ENCODE results near the gene AOX1.
"Not testable (repeated sequence)": the region's sequence is repeated elsewhere in the genome, so short reads cannot be mapped to it uniquely, and the experiment has no call there.

Gene AOX1

GRCh38 chr2:200670313-200670712 lies 84.5 kb downstream of the AOX1 start:
- no peak for DNase-seq

DNA sequence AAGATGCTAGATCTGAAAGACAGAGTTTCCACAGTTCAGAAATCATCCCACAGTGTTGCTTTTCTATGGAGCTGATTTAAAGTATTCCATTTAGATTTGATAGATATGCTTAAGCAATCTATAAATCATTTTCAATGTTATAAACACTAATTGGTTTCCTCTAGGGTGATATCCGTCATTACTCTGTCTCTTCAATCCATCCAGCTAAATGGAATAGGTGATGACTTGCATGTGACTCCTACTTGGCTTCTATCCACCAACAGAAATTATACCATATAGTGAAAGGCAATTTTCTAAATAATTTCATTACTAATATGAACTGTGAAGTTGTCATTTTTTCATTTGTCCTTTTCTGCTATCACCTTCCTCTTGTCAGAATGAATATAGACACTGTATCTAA lies 84.9 kb downstream of the AOX1 start:
- no peak for DNase-seq

DNA sequence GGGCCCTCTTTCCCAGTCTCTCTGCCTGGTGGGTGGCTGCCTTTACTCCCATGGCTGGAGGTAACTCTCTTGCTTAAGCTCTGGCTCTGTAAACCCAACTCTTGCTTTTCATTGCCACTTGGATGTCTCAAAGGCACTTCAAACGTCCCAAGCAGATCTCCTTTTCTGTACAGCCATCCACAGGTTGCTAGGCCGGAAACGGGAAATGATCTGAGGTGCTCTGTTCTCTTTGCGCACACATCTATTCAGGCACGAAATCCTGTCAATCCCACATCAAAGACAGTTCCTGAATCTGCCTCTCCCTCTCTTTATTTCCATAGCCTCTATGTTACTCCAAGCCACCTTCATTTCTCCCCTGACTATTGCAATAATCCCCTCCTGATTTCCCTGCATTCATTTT lies 87.4 kb downstream of the AOX1 start:
- no peak for DNase-seq

- DNase-seq, result no peak
These were observed 89.0 kb downstream of the AOX1 start for GRCh38 chr2:200674837-200675236.

- no peak for DNase-seq
These were observed 91.4 kb downstream of the AOX1 start for GRCh38 chr2:200677171-200677570.

DNA sequence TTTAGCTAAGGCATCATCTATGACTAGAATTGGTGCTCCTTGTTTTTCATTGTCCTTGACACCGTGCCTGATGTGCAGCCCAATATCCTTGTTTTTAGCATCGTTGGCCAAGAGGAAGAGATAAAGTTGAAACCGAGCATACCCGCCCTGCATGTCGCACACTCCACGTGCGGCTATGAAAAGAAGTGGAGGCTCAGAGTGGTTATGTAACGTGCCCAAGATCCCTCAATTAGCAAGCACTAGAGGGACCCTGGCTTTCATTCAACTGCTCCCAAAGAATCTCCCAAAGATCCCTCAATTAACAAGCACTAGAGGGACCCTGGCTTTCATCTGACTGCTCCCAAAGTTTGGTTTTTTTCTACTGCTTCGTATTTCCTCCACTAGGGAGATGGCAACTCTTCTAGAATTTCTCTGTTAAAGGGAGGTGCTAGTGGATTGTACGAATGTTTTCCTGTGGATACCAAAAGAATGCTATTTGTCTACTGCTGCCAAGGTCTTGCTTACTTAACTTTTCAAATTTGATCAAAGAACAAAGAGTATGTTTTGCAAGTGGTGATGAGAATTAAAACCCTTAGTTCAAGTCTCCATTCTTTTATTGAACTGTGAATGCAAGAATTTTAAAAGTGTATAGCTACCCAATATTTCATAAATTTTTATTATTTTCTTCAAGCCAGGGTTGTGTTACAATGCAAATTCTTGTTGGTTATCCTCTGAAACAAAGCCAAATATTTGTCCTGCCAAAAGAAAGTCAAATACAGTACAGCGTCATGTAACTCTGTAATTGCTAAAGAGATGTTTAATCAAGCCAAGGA lies 92.1 kb downstream of the AOX1 start:
- DNase-seq, result no peak

DNA sequence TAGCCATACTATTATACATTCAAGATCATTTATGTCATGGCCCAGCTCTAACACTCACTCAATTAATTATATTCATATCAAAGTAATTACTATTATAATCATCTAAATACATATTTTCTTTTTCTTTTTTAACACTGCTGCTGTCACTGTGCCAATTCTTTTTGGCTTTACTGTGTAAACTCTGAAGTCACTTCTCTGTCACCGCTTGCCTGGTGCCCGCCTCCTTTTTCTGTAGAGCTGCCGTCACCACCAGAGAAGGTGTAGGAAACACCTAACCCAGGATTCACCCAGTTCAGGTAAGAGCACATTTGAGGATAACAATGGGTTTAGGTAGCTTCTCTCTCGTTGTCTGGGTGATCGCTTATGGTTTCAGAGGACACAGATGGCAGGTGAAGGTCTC lies 93.3 kb downstream of the AOX1 start:
- no peak for DNase-seq

- DNase-seq, result no peak
These were observed 93.7 kb downstream of the AOX1 start for GRCh38 chr2:200679535-200679934.

DNA sequence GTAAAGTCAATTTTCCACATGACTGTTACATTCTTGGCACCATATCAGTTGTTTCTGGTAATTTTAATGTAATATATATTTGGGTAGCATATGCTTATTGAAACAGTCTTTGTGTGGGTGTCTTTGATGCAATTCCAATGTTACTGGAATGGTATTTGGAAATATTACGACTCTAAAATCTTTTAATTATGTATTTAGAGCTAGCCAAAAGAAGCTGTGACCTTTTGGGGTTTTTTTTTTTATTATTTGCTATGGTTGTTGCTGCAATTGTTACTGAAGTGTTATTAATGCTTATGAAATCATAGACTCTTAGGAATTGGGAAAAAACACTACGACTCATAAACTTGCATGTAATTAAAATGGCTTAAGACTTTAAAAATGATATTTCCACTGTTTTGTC lies 95.9 kb downstream of the AOX1 start:
- no peak for DNase-seq

- DNase-seq, result not testable (repeated sequence)
These were observed 96.6 kb downstream of the AOX1 start for GRCh38 chr2:200682407-200682806.

DNA sequence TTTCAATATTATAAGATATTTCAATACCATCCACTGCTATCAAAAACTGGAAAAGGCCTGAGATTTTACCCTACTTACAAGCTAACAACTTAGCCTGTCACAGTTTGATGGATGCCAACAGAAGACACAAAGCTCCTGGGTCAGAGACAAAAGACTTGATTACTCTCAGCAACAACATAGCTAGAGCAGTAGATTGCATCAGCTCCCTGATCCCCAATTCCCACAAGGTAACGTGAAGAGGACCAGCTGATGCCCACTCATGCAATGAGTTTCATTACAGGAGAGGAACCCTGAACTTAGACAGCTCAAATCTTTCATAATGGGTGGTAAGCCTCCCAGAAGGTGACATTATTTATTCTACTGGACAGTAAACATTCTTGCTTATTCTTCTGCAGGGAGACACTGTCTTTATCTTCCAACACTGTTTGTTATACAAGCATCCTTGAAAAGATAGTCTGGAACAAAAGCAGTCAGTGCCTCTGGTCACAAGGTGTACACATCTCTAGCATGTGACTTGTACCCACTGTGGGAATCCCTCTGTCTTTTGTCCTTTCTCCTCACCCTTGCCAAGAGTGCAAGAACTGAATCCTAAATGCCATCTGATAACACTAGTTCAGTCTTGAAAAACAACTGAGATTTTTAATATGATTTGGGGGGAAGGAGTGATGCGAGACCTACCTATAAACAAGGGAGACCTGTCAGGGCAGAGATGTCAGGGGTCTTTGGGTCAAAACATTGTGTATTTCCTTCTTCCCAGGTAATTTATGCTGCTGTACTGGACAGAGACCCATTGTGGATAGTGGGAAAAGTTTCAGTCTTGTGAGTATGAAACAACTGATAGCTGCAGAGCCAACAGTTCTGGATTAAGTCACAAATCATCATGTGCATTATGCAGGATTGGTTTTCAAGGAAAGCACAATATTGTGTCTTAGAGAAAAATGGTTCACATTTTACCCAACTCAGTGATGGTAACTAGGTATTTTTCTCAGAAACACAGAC lies 102.4 kb downstream of the AOX1 start:
- DNase-seq, result no peak

DNA sequence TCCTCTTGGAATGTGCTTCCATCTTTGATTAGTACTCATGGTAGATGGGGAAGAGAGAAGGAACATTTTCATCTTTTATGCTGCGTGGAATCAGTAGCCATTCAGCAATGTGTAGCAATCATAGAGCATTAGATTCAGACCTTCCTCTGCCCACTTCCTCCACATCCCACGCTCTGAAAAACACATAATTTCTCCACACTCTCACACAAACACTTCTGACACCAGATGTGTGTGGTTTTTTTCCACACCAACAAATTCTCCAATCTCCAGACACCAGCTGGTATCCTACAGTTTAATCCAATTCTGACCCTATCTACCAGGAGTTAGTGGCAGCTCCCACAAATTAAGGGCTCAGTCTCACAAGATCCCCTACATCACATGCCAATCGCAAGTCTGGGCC lies 103.3 kb downstream of the AOX1 start:
- peak; percentile 79 for DNase-seq

- no peak for DNase-seq
These were observed 108.1 kb downstream of the AOX1 start for GRCh38 chr2:200693836-200694470.

GRCh38 chr2:200695191-200695590 lies 109.4 kb downstream of the AOX1 start:
- peak; percentile 89 for DNase-seq

GRCh38 chr2:200695601-200696000 lies 109.8 kb downstream of the AOX1 start:
- peak; percentile 81 for DNase-seq

GRCh38 chr2:200698217-200698616 lies 112.4 kb downstream of the AOX1 start:
- DNase-seq, result no peak

DNA sequence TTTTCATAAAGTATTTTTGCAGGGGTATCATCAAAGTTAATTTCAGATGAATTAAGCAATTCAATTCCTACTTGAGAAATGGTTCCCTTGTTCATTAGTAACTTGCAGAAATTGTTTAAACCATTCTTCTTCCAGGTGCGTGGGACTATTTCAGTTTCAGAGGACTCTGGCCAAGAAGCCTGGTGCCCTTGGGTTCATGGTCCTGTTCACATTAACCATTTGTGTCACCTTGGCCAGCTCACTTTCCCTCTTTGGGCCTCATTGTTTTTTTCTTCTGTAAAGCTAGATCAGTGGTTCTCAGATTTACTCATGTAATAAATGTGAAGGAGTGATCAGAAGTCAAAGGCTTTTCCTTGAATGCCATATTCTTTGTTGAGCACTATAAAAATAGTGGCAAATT lies 113.5 kb downstream of the AOX1 start:
- DNase-seq, result no peak

GRCh38 chr2:200700856-200701255 lies 115.0 kb downstream of the AOX1 start:
- DNase-seq, result no peak

DNA sequence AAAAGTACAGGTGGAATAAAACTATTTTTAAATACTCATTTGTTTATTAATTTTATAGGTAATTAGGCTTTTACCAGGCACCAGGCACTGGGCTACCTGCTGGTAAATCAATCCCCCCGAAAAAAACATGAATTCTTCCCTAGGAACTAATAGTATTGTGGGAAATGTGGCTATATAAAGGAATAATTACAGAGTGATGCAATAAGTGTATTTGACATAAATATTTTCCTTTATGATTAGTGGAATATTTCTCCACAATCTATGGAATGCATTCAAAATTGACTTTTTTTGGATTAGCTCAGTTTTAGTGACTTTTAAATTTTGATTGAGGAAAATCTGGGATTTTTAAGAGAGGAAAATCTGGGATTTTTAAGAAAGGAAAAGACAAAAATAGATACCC lies 116.2 kb downstream of the AOX1 start:
- DNase-seq, result no peak

GRCh38 chr2:200702646-200703118 lies 116.9 kb downstream of the AOX1 start:
- no peak for DNase-seq

DNA sequence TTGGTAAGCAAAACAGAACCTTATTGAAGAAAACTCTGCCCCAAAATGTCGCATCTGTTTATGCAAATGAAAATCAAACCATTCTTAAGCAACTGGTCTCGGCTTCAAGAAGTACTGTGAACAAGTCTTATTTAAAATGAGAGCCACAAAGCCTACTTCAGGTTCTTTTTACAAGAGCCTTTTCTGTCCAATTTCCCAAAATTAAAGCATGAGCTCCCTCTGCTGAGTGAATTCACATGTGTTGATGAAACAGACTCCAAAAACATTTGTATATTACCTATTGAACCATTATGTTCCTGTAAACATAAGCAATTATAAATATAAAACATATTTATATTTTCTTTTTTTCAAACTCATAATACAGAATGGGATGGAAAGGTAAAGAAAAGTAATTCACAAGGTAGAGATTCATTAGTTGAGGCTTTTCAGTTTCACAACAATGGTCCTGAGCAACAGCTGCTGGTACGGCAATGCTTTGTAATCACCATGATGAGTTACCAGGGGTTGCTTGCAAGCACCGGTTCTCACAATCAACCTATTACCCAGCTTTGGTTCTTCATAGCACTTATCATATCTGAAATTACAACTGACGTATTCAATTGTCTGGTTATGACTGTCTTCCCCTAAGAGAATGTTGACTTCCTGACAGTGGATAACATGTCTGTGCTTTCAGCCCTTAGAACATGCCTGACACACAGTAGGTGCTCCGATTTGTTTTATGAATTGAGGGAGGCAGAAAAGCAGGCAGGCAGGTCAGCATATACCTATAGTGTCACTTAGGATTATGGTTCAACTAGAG lies 117.5 kb downstream of the AOX1 start:
- DNase-seq, result peak; percentile 34

DNA sequence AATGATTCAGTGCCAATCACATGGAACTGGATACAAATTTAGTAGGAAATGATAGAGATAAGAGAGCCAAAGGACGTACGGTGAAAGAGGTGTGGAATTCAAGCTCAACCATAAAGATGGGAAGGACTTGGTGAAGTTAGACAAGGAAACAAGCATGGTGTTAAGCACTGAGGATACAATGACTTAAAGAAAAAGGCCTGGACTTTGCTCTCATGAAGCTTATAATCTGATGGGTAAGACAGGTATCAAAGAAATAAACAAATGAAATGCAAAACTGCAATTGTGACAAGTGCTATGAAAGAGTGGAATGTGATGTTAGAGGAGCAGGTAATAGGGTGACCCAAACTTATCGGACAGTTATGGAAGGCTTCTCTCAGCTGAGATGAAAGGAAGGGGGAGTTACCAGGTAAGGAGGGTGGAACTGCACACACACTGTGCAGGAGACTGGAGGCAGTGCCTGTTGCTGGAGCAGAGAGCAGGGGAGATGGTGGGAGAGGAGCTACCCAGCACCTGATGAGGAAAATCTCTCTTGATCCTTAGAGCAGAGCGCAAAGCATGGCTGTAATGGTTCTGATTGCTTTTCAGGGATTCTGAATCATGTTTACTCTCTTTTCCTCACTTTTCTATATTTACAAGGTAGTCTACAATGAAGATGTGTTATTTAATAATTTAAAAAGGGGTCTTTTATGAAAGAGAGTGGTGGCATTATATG lies 118.3 kb downstream of the AOX1 start:
- DNase-seq, result no peak

All from GF-D8 (cell line).